Astrocyte of the spinal cord (primary cell): Measurements from ENCODE around the gene NECTIN4.

Source experiments
- DNase-seq: peaks from one replicate; pipeline ENCODE4 v3.0.0; 2011; ENCODE audit warnings: low read depth, low spot score
- H3K4me3 ChIP-seq: 2 replicates; pipeline ENCODE4 v1.5.1; 2011; ENCODE audit warnings: low read depth, mild to moderate bottlenecking, low read length, moderate library complexity
- in situ Hi-C: cut with HindIII; loops from 2 replicates; pipeline ENCODE4 v1.10.0; 2017; ENCODE audit warnings: low sequenced_read_pairs
- TF ChIP-seq, protein P1 (sequence below): IDR thresholded peaks from 2 replicates; pipeline ENCODE4 v1.5.1; 2012; ENCODE audit warnings: low read depth, mild to moderate bottlenecking, low read length, inconsistent platforms

NECTIN4 gene

GRCh38 chr1:161051219-161051618 is 38.1 kb downstream of the NECTIN4 start:
- DNase-seq: no peak
- TF ChIP-seq, protein P1, sequence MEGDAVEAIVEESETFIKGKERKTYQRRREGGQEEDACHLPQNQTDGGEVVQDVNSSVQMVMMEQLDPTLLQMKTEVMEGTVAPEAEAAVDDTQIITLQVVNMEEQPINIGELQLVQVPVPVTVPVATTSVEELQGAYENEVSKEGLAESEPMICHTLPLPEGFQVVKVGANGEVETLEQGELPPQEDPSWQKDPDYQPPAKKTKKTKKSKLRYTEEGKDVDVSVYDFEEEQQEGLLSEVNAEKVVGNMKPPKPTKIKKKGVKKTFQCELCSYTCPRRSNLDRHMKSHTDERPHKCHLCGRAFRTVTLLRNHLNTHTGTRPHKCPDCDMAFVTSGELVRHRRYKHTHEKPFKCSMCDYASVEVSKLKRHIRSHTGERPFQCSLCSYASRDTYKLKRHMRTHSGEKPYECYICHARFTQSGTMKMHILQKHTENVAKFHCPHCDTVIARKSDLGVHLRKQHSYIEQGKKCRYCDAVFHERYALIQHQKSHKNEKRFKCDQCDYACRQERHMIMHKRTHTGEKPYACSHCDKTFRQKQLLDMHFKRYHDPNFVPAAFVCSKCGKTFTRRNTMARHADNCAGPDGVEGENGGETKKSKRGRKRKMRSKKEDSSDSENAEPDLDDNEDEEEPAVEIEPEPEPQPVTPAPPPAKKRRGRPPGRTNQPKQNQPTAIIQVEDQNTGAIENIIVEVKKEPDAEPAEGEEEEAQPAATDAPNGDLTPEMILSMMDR: no peak
- H3K4me3 ChIP-seq: no peak overlapping the region
- in situ Hi-C loops: no loop called here

DNA sequence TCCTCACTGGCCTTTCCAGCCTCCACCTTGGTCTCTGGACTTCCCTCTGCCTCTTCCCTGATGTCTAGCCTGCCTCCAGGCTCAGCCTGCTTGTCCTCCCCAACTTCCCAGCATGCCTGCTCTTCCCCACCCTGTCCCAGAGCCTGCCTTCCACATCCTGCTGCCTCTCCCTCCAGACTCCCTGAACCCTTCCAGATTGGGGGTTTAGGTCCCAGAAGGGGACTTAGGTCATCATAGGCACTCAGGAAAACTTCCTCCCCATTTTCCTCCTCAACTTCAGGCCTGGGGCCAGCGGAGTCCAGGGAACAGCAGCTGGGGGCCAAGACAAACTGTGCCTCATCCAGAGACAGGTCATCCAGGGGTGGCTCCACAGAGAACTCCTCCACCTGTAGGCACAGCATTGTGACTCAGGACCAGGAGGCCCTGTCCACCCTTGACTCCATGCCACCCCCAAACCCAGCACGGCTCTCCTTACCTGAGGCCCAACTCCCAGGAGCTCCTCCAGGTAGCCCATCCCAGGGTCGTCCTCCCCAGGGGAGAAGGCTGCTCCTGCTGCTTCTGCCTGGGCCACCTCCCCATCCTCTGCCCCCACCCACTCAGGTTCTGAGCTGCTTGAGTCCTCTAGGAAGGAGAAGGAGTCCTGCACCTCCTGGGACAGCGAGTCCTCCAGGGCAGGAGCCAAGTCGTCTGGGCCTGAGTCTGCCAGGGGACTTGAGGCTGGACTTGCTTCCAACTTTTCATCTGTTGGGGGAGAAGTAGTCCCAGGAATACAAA is 40.2 kb downstream of the NECTIN4 start:
- no peak for DNase-seq
- in situ Hi-C loops: loop anchor here (25.0 kb wide), 1 partner anchor 88 kb away; the partner anchor contains the start of gene DEDD
- TF ChIP-seq, protein P1: no peak
- H3K4me3 ChIP-seq: no peak overlapping the region

- in situ Hi-C loops: loop anchor here (25.0 kb wide), 1 partner anchor 90 kb away; the partner anchor contains the start of gene DEDD
- DNase-seq: no peak
- H3K4me3 ChIP-seq: no peak overlapping the region
- TF ChIP-seq, protein P1: no peak
These were observed 41.6 kb downstream of the NECTIN4 start for GRCh38 chr1:161047436-161048420.

DNA sequence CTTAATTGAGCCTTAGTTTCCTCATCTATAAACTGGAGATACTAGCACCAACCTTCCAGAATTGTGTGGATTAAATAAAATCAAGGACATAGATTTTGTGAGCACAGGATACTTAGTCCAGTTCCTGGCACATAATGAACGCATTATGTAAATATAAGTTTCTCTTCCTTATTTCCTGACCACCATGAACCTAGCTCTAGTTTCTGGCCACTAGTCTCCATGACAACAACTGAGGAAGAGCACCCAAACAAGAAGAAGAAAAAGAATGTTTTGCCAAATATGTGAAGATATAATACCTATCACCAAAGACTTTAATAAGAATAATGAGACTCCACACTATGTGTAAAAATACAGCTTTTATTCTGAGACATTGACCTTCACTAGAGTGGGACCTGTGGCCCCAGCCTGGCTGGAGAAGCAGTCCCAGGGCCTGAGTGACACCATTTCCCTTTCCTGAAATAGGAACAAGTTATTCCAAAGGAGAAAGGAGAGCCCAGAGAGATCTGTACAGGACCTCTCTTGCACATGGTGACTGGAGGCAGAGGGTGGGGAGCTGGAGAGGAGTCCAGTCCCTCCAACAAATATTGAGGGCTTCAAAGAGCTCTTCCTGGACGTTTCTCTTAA is 42.6 kb downstream of the NECTIN4 start:
- in situ Hi-C loops: loop anchor here (25.0 kb wide), 1 partner anchor 91 kb away; the partner anchor contains the start of gene DEDD
- DNase-seq: no peak
- TF ChIP-seq, protein P1: no peak
- H3K4me3 ChIP-seq: peak overlapping the region; percentile 85

GRCh38 chr1:161045736-161046604 is 43.4 kb downstream of the NECTIN4 start, which contains the start of gene USF1:
USF1 (minus strand) TSS chr1:161045977; CDS start chr1:161043275, 2,702 bp downstream.
- H3K4me3 ChIP-seq: peak within 1 kb of the TSS; percentile 85
- in situ Hi-C loops: loop anchor here (25.0 kb wide), 1 partner anchor 91 kb away; the partner anchor contains the start of gene DEDD
- TF ChIP-seq, protein P1: no peak
- peak; percentile 98 for DNase-seq
